Amygdala (tissue), 56 donors: ENCODE results near the gene DHCR24.

Source experiments
- DNase-seq, 56 donors: peaks; one replicate each; lab custom pipeline; 2025; lab: John Stamatoyannopoulos, UW

Gene DHCR24

GRCh38 chr1:54849219-54850068, 37.6 kb downstream of the DHCR24 start:
- DNase-seq, result no peak

DNA sequence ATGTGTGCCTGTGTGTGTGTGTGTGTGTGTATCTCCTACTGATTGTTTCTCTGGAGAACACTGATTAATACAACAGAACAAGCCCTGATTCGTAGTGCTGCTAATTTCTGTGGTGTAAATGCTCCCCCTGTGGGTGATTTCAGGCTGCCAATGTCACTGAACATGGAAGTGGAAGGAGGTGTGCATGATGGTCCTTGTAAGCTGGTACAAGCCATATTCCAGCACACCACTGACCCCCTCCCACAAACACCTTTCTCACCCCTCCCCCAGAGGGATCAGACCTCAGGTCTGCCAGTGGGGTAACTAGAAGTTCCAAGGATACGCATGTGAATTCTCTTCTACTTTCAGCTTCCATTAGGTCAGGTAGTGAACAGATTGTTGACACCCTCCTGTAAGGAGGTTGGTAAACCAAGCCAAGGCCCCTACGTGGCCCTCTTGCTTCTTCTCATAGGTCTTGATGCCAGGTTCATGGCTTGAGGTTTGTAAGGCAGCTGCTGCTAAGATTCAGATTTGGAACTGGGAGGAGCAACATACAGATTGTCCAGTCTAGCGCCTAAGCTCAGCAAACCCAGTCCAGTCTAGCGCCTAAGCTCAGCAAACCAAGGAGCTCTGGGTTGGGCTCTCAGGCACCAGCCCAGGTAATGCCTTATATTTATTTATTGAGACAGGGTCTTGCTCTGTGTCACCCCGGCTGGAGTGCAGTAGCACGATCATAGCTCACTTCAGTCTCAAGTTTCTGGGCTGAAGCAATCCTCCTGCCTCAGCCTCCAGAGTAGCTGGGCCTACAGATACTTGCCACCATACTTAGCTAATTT, 38.7 kb downstream of the DHCR24 start:
- DNase-seq, result no peak

DNA sequence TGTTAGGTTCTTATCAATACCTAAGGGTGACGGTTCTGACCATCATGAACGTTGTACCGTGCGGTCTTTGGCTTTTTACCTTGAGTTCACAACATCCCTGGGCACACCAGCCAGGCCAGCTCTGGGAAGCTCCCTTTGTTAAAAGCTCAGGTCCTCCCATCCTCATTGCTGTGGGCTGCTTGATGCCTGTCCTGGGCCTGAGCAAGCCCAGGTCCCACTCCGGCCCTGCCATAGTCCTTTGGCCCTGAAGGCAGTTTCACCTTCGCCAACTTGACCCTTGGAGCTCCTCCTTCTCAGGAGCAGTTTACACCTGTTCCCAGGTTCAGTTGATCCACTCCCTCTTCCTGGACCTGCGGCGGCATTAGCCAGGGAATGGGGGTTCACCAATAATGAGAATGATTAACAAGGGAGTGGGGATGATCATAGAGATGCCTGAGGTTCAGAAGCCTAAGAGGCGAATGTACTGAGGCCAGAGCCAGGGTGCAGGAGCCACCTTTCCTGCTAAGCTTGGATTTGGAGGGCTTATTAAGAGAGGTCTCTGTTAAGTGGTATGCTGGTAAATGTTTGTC, 40.2 kb downstream of the DHCR24 start:
- DNase-seq, result no peak

DNA sequence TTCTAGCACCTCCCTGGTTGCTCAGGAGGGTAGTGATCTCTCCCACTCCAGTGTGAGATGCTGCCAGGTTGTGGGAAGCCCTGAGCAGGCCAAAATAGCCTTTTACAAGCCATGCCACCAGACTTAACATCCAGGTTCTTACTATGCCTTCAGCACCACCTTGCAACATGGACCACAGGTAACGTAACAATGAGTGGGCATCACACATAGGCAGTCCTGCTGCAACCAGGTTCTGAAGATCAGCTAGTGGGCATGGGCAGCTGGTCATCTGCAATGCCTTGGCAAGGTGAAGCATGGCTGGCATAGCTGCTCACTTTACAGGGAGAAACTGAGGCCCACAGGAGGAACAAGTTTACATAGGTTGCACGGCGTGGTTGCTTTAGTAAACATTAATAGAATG, 40.7 kb downstream of the DHCR24 start:
- DNase-seq, result no peak

DNA sequence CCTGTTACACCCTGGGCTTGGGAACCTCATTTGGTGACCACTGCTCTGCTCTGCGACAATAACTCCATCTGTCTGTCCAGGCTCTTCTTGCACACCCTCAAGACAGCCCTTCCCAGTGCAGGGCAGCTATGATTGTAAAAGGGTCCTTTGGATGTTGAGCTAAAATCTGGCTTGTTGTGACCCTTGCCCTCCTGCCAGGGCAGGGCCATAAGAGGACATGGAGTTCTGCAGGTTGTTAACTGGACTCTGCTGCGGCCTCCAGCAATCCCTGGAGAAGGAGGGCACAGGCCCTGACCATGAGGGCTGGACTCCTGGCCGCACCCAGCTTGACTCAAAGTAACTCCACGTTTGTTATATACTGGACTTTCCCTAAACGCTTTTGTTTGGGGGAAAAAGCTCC, 41.2 kb downstream of the DHCR24 start:
- DNase-seq, result no peak

GRCh38 chr1:54844564-54844963, 42.4 kb downstream of the DHCR24 start:
- DNase-seq, result no peak

- DNase-seq, result no peak
Observed at GRCh38 chr1:54843449-54843848, 43.5 kb downstream of the DHCR24 start.

DNA sequence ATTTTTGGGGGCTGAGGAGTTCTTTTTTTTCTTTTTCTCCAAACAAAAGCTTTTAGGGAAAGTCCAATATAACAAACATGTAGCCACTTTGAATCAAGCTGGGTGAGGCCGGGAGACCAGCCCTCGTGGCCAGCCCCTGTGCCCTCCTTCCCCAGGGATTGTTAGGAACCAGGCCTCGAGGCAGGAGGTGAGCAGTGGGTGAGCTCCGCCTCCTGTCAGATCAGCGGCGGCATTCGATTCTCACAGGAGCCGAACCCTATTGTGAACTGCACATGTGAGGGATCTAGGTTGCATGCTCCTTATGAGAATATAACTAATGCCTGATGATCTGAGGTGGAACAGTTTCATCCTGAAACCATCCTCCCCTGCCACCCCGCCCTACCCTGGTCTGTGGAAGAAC, 44.0 kb downstream of the DHCR24 start:
- no peak for DNase-seq

DNA sequence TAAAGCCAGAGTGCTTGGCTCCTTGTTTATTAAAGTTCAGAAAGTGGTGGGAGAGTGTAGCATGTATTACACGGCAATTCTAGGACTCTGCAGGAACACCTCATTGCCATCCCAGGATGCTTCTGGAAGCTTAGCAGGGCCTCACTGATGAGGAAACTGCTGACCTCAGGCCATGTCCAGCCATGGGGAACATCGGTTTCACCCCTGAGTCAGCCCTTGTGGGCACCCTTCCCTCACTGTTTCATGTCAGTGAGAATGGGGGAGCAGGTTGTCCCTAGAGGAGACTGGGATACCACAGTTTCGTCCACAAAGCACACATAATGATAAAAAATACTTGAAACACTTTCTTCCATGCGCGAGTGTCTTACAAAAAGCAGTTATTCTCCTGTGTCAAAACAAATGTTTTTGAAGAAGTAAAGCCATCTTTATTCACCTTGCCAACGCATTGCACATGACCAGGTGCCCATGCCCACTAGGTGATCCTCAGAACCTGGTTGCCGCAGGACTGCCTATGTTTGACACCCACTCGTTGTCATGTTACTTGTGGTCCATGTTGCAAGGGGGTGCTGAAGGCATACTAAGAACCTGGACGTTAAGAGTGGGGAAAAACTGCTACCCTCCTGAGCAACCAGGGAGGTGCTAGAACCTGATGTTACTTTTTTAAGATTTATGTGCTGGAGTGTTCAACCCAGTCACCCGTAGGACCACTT, 44.6 kb downstream of the DHCR24 start:
- no peak for DNase-seq

- no peak for DNase-seq
Observed at GRCh38 chr1:54839824-54840223, 47.2 kb downstream of the DHCR24 start.

GRCh38 chr1:54838565-54839180, 48.3 kb downstream of the DHCR24 start:
- no peak for DNase-seq

GRCh38 chr1:54837002-54837853, 49.8 kb downstream of the DHCR24 start:
- DNase-seq, result no peak

- no peak for DNase-seq
Observed at GRCh38 chr1:54836594-54836993, 50.4 kb downstream of the DHCR24 start.

DNA sequence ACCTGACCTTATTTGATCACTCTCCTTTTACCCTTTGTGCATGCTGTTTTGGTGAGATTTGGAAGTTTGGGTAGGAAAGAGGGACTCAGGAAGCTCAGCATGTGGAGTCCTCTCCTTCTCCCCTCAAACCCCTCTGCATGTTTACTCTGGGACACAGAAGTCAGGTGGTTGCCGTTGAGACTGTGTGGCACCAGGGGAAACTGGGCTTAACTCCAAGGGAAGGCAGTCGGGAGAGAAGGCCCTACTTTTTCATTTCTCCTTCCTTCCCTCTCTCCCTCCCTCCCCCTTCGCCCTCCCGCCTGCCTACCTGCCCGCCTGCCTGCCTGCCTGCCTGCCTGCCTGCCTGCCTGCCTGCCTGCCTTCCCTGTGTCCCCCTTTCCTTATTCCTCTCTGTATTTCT, 51.0 kb downstream of the DHCR24 start:
- DNase-seq, result no peak

- no peak for DNase-seq
Observed at GRCh38 chr1:54835131-54835898, 51.7 kb downstream of the DHCR24 start.

GRCh38 chr1:54834007-54834541, 52.9 kb downstream of the DHCR24 start:
- DNase-seq, result no peak

DNA sequence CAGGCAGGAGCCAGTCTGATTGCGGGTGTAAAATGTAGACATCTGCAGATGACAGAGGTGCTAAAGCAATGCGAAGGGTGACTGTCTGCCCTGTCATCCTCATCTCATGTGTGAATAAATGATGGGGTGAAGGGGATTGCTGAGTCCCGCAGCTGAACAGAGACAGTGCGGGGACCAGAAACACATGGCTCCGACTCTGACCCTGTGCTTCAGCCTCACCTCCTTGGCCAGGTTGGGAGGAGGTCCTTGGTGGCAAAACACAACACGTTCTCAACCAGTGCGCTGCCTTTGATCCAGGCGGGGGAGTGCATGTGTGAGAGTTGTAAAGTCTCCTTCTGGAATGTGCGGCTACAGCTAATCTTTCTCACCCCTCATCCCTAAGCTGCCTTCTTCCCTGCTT, 53.9 kb downstream of the DHCR24 start:
- no peak for DNase-seq

- no peak for DNase-seq
Observed at GRCh38 chr1:54826226-54826816, 60.7 kb downstream of the DHCR24 start.
